Nucleus accumbens (tissue), 56 donors: ENCODE results near the gene TRAPPC3.

ENCODE experiments used
- DNase-seq, 56 donors: peaks; one replicate each; lab custom pipeline; 2025; lab: John Stamatoyannopoulos, UW

TRAPPC3 gene

GRCh38 chr1:36154765-36155407 is 5.6 kb upstream of the TRAPPC3 start:
- peak in 6 of 56 donors; percentile 20 to 57 (median 38) for DNase-seq

GRCh38 chr1:36154335-36154734 is 5.0 kb upstream of the TRAPPC3 start:
- DNase-seq: no peak

GRCh38 chr1:36153476-36153875 is 4.2 kb upstream of the TRAPPC3 start:
- DNase-seq: no peak

GRCh38 chr1:36151845-36152203 is 2.5 kb upstream of the TRAPPC3 start:
- DNase-seq: no peak

- DNase-seq: no peak
These were observed 2.0 kb upstream of the TRAPPC3 start for GRCh38 chr1:36151134-36151844.

- peak in 51 of 56 donors; percentile 15 to 88 (median 64) for DNase-seq
These were observed 1.2 kb upstream of the TRAPPC3 start for GRCh38 chr1:36150296-36151133.

GRCh38 chr1:36149973-36150295 is 648 bp upstream of the TRAPPC3 start:
- DNase-seq: no peak

- DNase-seq: no peak
These were observed 457 bp downstream of the TRAPPC3 start for GRCh38 chr1:36148821-36149236.

GRCh38 chr1:36144413-36144812 is 4.9 kb downstream of the TRAPPC3 start:
- no peak for DNase-seq

GRCh38 chr1:36143424-36143823 is 5.9 kb downstream of the TRAPPC3 start:
- no peak for DNase-seq

- no peak for DNase-seq
These were observed 7.2 kb downstream of the TRAPPC3 start for GRCh38 chr1:36142121-36142520.

GRCh38 chr1:36139521-36139920 is 9.8 kb downstream of the TRAPPC3 start:
- DNase-seq: no peak

- no peak for DNase-seq
These were observed 11.5 kb downstream of the TRAPPC3 start for GRCh38 chr1:36137776-36138175.

GRCh38 chr1:36137226-36137625 is 12.1 kb downstream of the TRAPPC3 start:
- no peak for DNase-seq

- DNase-seq: no peak
These were observed 12.8 kb downstream of the TRAPPC3 start for GRCh38 chr1:36136535-36136934.

GRCh38 chr1:36135796-36136195 is 13.5 kb downstream of the TRAPPC3 start:
- no peak for DNase-seq

- no peak for DNase-seq
These were observed 14.0 kb downstream of the TRAPPC3 start for GRCh38 chr1:36135330-36135667.

- DNase-seq: peak in 43 of 56 donors; percentile 3 to 76 (median 28)
These were observed 14.6 kb downstream of the TRAPPC3 start for GRCh38 chr1:36134505-36135329.

- no peak for DNase-seq
These were observed 15.3 kb downstream of the TRAPPC3 start for GRCh38 chr1:36134031-36134430.

- peak in 1 of 56 donors; percentile 49 for DNase-seq
These were observed 15.8 kb downstream of the TRAPPC3 start for GRCh38 chr1:36133484-36133883.

GRCh38 chr1:36132029-36132428 is 17.3 kb downstream of the TRAPPC3 start:
- no peak for DNase-seq
